Measurements from ENCODE around the gene PLA2G4F. TPM values are rescaled to one million over a fixed set of nuclear protein-coding genes. Genes with fewer than 3 reads are reported as not detected.

PLA2G4F gene
- total RNA-seq, 1 experiment from 2014 or later, result 0.05 TPM

DNA sequence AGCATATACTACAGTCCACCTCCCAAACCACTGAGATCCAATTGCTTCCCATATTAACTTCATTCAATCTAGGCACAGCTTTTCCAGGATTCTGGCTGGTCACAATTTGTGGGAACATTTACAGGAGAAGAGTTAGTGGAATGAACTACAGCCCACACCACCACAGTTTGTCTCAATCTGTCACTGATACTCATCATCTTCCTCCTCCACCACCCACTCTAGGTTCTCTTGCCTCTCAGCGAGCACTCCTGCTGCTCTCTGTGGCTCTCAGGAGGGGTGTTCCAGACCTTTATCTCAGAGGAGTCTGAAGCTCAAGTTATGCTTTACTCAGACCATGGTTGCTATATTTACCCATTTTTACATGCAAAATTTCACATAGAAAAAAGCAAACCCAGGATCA is 36.2 kb downstream of the PLA2G4F start (continued):
- TF ChIP-seq, protein P1, sequence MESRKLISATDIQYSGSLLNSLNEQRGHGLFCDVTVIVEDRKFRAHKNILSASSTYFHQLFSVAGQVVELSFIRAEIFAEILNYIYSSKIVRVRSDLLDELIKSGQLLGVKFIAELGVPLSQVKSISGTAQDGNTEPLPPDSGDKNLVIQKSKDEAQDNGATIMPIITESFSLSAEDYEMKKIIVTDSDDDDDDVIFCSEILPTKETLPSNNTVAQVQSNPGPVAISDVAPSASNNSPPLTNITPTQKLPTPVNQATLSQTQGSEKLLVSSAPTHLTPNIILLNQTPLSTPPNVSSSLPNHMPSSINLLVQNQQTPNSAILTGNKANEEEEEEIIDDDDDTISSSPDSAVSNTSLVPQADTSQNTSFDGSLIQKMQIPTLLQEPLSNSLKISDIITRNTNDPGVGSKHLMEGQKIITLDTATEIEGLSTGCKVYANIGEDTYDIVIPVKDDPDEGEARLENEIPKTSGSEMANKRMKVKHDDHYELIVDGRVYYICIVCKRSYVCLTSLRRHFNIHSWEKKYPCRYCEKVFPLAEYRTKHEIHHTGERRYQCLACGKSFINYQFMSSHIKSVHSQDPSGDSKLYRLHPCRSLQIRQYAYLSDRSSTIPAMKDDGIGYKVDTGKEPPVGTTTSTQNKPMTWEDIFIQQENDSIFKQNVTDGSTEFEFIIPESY (IDR thresholded peaks at IDR 0.05; ENCODE audit: extremely low read depth, insufficient replicate concordance, low read length), result no peak
- TF ChIP-seq TCF7L2 (IDR thresholded peaks at IDR 0.05; ENCODE audit: borderline replicate concordance, extremely low read depth, insufficient read depth, insufficient read length) (no peak), RAD21 (IDR thresholded peaks at IDR 0.05; ENCODE audit: low read depth) (no peak), JUND (IDR thresholded peaks at IDR 0.05) (no peak), SIN3A (IDR thresholded peaks at IDR 0.05; ENCODE audit: low read depth) (no peak), EGR1 (IDR thresholded peaks at IDR 0.05; ENCODE audit: low read depth) (no peak)
- TF ChIP-seq, protein P2, sequence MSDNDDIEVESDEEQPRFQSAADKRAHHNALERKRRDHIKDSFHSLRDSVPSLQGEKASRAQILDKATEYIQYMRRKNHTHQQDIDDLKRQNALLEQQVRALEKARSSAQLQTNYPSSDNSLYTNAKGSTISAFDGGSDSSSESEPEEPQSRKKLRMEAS (IDR thresholded peaks at IDR 0.05), result no peak

DNA sequence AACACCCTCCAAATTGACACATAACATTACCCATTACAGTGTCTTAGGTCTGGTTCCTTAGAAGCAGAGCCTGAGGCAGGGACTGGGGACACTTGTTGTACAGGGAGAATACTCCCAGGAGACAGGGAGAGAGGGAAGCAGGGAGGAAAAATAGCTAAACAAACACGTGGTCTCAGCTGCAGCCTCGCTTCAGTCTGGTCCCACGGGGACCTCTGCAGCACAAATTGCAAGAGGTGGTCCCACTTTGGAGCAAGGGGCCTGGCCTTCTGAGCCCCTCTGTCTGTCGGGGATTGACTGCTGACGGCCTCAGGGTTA is 37.0 kb downstream of the PLA2G4F start:
- ChIA-PET RAD21 (ENCODE audit: low non-redundant PET in 1 of 2, low total read pairs in 2 of 2, uncharacterized antibody in 2 of 2, unreplicated experiment in 2 of 2) (no interaction called here), CTCF (no interaction called here), POLR2A (no interaction called here)
- Histone ChIP-seq H3K9ac (ENCODE audit: low read length) (no peak overlapping the region), H3K4me2 (ENCODE audit: low read length) (no peak overlapping the region), H3K9me3 (ENCODE audit: control insufficient read depth in 1 of 2, insufficient read depth in 1 of 2, low read depth in 1 of 2, low read length in 2 of 2) (no peaks in the 10 kb centered on the region), H3K36me3 (ENCODE audit: control insufficient read depth in 1 of 2, insufficient read depth in 2 of 2, low read length in 2 of 2) (no peaks in the 10 kb centered on the region), H4K20me1 (ENCODE audit: insufficient read depth) (no peaks in the 10 kb centered on the region), H2AFZ (ENCODE audit: low read depth, low read length, poor library complexity, severe bottlenecking) (no peak overlapping the region), H3K4me1 (ENCODE audit: control insufficient read depth in 1 of 2, insufficient read depth in 2 of 2, low read length in 2 of 2) (peaks cover 0 to 4% of the 10 kb centered on the region in 2 experiments; a peak in 1 of 4 replicates), H3K79me2 (ENCODE audit: insufficient read depth, low read length) (no peaks in the 10 kb centered on the region), H3K4me3 (replicated peaks in 1 of 2; ENCODE audit: low read depth in 1 of 2, low read length in 2 of 2) (no peak overlapping the region), H3K27me3 (ENCODE audit: insufficient read depth, low read length) (no peaks in the 10 kb centered on the region), H3K9me2 (ENCODE audit: insufficient read depth) (no peaks in the 10 kb centered on the region), H3K27ac (ENCODE audit: low read depth, low read length) (no peak overlapping the region)
- ATAC-seq, result no peak
- intact Hi-C loops (cut with micrococcal nuclease), result no loop called here
- BruUV-seq (replicated peaks), result no TSS peak
- no peak for TF ChIP-seq FOSL1 (IDR thresholded peaks at IDR 0.05; ENCODE audit: low read depth)
- TF ChIP-seq, protein P3, sequence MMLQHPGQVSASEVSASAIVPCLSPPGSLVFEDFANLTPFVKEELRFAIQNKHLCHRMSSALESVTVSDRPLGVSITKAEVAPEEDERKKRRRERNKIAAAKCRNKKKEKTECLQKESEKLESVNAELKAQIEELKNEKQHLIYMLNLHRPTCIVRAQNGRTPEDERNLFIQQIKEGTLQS (IDR thresholded peaks at IDR 0.05), result no peak
- TF ChIP-seq POLR2AphosphoS5 (IDR thresholded peaks at IDR 0.05; ENCODE audit: low read depth, low read length), result no peak
- TF ChIP-seq CEBPB (IDR thresholded peaks at IDR 0.05; ENCODE audit: low read depth), result no peak
- no peak for TF ChIP-seq ELF1 (IDR thresholded peaks at IDR 0.05; ENCODE audit: borderline replicate concordance, low read depth)
- TF ChIP-seq SP1 (IDR thresholded peaks at IDR 0.05; ENCODE audit: low read depth), result no peak
- TF ChIP-seq EGR1 (IDR thresholded peaks at IDR 0.05; ENCODE audit: low read depth), result no peak
- TF ChIP-seq CBX3 (IDR thresholded peaks at IDR 0.05; ENCODE audit: low read depth), result no peak
- no peak for DNase-seq (ENCODE audit: low read depth, low spot score)

Data from HCT116 (cell line).